GM20431 (cell line): ENCODE data around the gene ZBTB1.

Experiments used
- in situ Hi-C: fragments of 300-500 bp; cut with MseI, MboI; formaldehyde crosslinking; loops from one replicate; pipeline ENCODE4 v1.15.0; 2020; ENCODE audit warnings: low sequenced_read_pairs; ENCODE audit not compliant: unreplicated experiment

ZBTB1 gene

GRCh38 chr14:64504310-64504896, at the start of gene ZBTB1:
ZBTB1 (plus strand) TSS chr14:64504770; CDS start chr14:64521505, 16,735 bp downstream.
- in situ Hi-C loops: no loop called here

GRCh38 chr14:64459405-64460136, 45.0 kb upstream of the ZBTB1 start:
- in situ Hi-C loops: no loop called here

GRCh38 chr14:64461221-64461620, 43.3 kb upstream of the ZBTB1 start:
- in situ Hi-C loops: no loop called here

- in situ Hi-C loops: no loop called here
Observed at GRCh38 chr14:64463195-64463594, 41.4 kb upstream of the ZBTB1 start.

- in situ Hi-C loops: no loop called here
Observed at GRCh38 chr14:64463873-64464272, 40.7 kb upstream of the ZBTB1 start.

GRCh38 chr14:64464651-64465050, 39.9 kb upstream of the ZBTB1 start:
- in situ Hi-C loops: no loop called here

- in situ Hi-C loops: no loop called here
Observed at GRCh38 chr14:64465191-64465822, 39.3 kb upstream of the ZBTB1 start, which contains the start of gene AKAP5. AKAP5 (plus strand) TSS chr14:64465499; CDS start chr14:64468395, 2,896 bp downstream.

- in situ Hi-C loops: no loop called here
Observed at GRCh38 chr14:64465831-64466554, 38.6 kb upstream of the ZBTB1 start.

GRCh38 chr14:64467101-64467500, 37.5 kb upstream of the ZBTB1 start:
- in situ Hi-C loops: no loop called here

- in situ Hi-C loops: no loop called here
Observed at GRCh38 chr14:64467566-64467965, 37.0 kb upstream of the ZBTB1 start.

GRCh38 chr14:64468451-64468850, 36.1 kb upstream of the ZBTB1 start:
- in situ Hi-C loops: no loop called here

- in situ Hi-C loops: no loop called here
Observed at GRCh38 chr14:64474041-64474440, 30.5 kb upstream of the ZBTB1 start.

GRCh38 chr14:64474698-64475097, 29.9 kb upstream of the ZBTB1 start:
- in situ Hi-C loops: no loop called here

- in situ Hi-C loops: no loop called here
Observed at GRCh38 chr14:64475585-64476273, 28.8 kb upstream of the ZBTB1 start.

GRCh38 chr14:64476438-64476837, 28.1 kb upstream of the ZBTB1 start:
- in situ Hi-C loops: no loop called here

- in situ Hi-C loops: no loop called here
Observed at GRCh38 chr14:64478634-64479250, 25.8 kb upstream of the ZBTB1 start.

- in situ Hi-C loops: no loop called here
Observed at GRCh38 chr14:64488590-64489099, 15.9 kb upstream of the ZBTB1 start.

- in situ Hi-C loops: no loop called here
Observed at GRCh38 chr14:64491637-64492036, 12.9 kb upstream of the ZBTB1 start.

- in situ Hi-C loops: no loop called here
Observed at GRCh38 chr14:64493455-64493854, 11.1 kb upstream of the ZBTB1 start.
